ENCODE measurements around the gene AK9. TPM values are rescaled to one million over a fixed set of nuclear protein-coding genes. Genes with fewer than 3 reads are reported as not detected.

The AK9 gene
- total and polyA plus RNA-seq, 2 experiments from 2014 or later = 10.1 to 15.2 TPM

- H3K4me1 ChIP-seq (ENCODE audit: insufficient read depth) = no peaks in the 10 kb centered on the region
- no peak overlapping the region for H2AFZ ChIP-seq
- H3K36me3 ChIP-seq (replicated peaks; ENCODE audit: insufficient read depth, low read depth) = no peaks in the 10 kb centered on the region
- no peak for DNase-seq (ENCODE audit: low spot score)
- H4K20me1 ChIP-seq (ENCODE audit: insufficient read depth, poor library complexity, severe bottlenecking) = no peaks in the 10 kb centered on the region
- H3K79me2 ChIP-seq = no peaks in the 10 kb centered on the region
- H3K27me3 ChIP-seq = no peaks in the 10 kb centered on the region
- no peak overlapping the region for H3K27ac ChIP-seq
- 75% methylated on average over 3 of the region's 3 CpGs for WGBS (ENCODE audit: low lambda C conversion rate, missing lambda C conversion rate)
- H3K9me3 ChIP-seq (ENCODE audit: low read depth) = no peaks in the 10 kb centered on the region
- H3K9me2 ChIP-seq (replicated peaks; ENCODE audit: insufficient read depth) = no peaks in the 10 kb centered on the region
- no peak overlapping the region for H3K4me2 ChIP-seq
- no peak overlapping the region for H3K4me3 ChIP-seq
- TF ChIP-seq EZH2phosphoT487 (IDR thresholded peaks at IDR 0.05; ENCODE audit: low read depth, severe bottlenecking, unreplicated experiment) = no peak
- TF ChIP-seq CTCF (IDR thresholded peaks at IDR 0.05; ENCODE audit: poor library complexity) = no peak
- TF ChIP-seq EZH2 (IDR thresholded peaks at IDR 0.05; ENCODE audit: borderline replicate concordance) = no peak
Observed at GRCh38 chr6:109623288-109623687, 67.7 kb downstream of the AK9 start.

GRCh38 chr6:109612268-109612667 lies 78.7 kb downstream of the AK9 start:
- Histone ChIP-seq H3K9me3 (ENCODE audit: low read depth) (no peaks in the 10 kb centered on the region), H3K27ac (no peak overlapping the region), H3K4me3 (no peak overlapping the region), H2AFZ (no peak overlapping the region), H3K4me2 (no peak overlapping the region), H3K36me3 (replicated peaks; ENCODE audit: insufficient read depth, low read depth) (no peaks in the 10 kb centered on the region), H3K9me2 (replicated peaks; ENCODE audit: insufficient read depth) (no peaks in the 10 kb centered on the region), H3K79me2 (no peaks in the 10 kb centered on the region), H3K4me1 (ENCODE audit: insufficient read depth) (no peaks in the 10 kb centered on the region), H4K20me1 (ENCODE audit: insufficient read depth, poor library complexity, severe bottlenecking) (no peaks in the 10 kb centered on the region), H3K27me3 (no peaks in the 10 kb centered on the region)
- no peak for DNase-seq (ENCODE audit: low spot score)
- no peak for TF ChIP-seq EZH2 (IDR thresholded peaks at IDR 0.05; ENCODE audit: borderline replicate concordance)
- TF ChIP-seq EZH2phosphoT487 (IDR thresholded peaks at IDR 0.05; ENCODE audit: low read depth, severe bottlenecking, unreplicated experiment) = no peak
- no peak for TF ChIP-seq CTCF (IDR thresholded peaks at IDR 0.05; ENCODE audit: poor library complexity)
- 42% methylated on average over 1 of the region's 1 CpG for WGBS (ENCODE audit: low lambda C conversion rate, missing lambda C conversion rate)

GRCh38 chr6:109611502-109611901 lies 79.5 kb downstream of the AK9 start:
- H3K36me3 ChIP-seq (replicated peaks; ENCODE audit: insufficient read depth, low read depth) = no peaks in the 10 kb centered on the region
- H3K4me3 ChIP-seq = no peak overlapping the region
- no peak overlapping the region for H3K4me2 ChIP-seq
- H3K79me2 ChIP-seq = no peaks in the 10 kb centered on the region
- 100% methylated on average over 1 of the region's 1 CpG for WGBS (ENCODE audit: low lambda C conversion rate, missing lambda C conversion rate)
- no peaks in the 10 kb centered on the region for H3K9me2 ChIP-seq (replicated peaks; ENCODE audit: insufficient read depth)
- H2AFZ ChIP-seq = no peak overlapping the region
- H3K4me1 ChIP-seq (ENCODE audit: insufficient read depth) = no peaks in the 10 kb centered on the region
- TF ChIP-seq EZH2phosphoT487 (IDR thresholded peaks at IDR 0.05; ENCODE audit: low read depth, severe bottlenecking, unreplicated experiment) (no peak), EZH2 (IDR thresholded peaks at IDR 0.05; ENCODE audit: borderline replicate concordance) (no peak), CTCF (IDR thresholded peaks at IDR 0.05; ENCODE audit: poor library complexity) (no peak)
- no peaks in the 10 kb centered on the region for H3K9me3 ChIP-seq (ENCODE audit: low read depth)
- H3K27ac ChIP-seq = no peak overlapping the region
- H3K27me3 ChIP-seq = no peaks in the 10 kb centered on the region
- no peaks in the 10 kb centered on the region for H4K20me1 ChIP-seq (ENCODE audit: insufficient read depth, poor library complexity, severe bottlenecking)
- no peak for DNase-seq (ENCODE audit: low spot score)

- H3K9me2 ChIP-seq (replicated peaks; ENCODE audit: insufficient read depth) = no peaks in the 10 kb centered on the region
- H3K36me3 ChIP-seq (replicated peaks; ENCODE audit: insufficient read depth, low read depth) = no peaks in the 10 kb centered on the region
- no peak overlapping the region for H3K4me3 ChIP-seq
- H3K27ac ChIP-seq = no peak overlapping the region
- no peaks in the 10 kb centered on the region for H3K4me1 ChIP-seq (ENCODE audit: insufficient read depth)
- 90% methylated on average over 2 of the region's 2 CpGs for WGBS (ENCODE audit: low lambda C conversion rate, missing lambda C conversion rate)
- TF ChIP-seq EZH2 (IDR thresholded peaks at IDR 0.05; ENCODE audit: borderline replicate concordance) (no peak), CTCF (IDR thresholded peaks at IDR 0.05; ENCODE audit: poor library complexity) (no peak), EZH2phosphoT487 (IDR thresholded peaks at IDR 0.05; ENCODE audit: low read depth, severe bottlenecking, unreplicated experiment) (no peak)
- no peaks in the 10 kb centered on the region for H3K27me3 ChIP-seq
- no peaks in the 10 kb centered on the region for H4K20me1 ChIP-seq (ENCODE audit: insufficient read depth, poor library complexity, severe bottlenecking)
- no peaks in the 10 kb centered on the region for H3K9me3 ChIP-seq (ENCODE audit: low read depth)
- no peak overlapping the region for H3K4me2 ChIP-seq
- no peak overlapping the region for H2AFZ ChIP-seq
- no peak for DNase-seq (ENCODE audit: low spot score)
- no peaks in the 10 kb centered on the region for H3K79me2 ChIP-seq
Observed at GRCh38 chr6:109610590-109610989, 80.4 kb downstream of the AK9 start.

All from hepatocyte (in vitro differentiated cells).